ENCODE data around the gene TRAF2.
A peak's percentile ranks its signal among the peaks of the same experiment; 100 is the strongest.
"Not testable (repeated sequence)": the region's sequence is repeated elsewhere in the genome, so short reads cannot be mapped to it uniquely, and the experiment has no call there.

The TRAF2 gene

GRCh38 chr9:136885950-136886578 is at the start of gene TRAF2:
Gene TRAF2 (plus strand): TSS chr9:136886516. CDS start chr9:136898741, 12,225 bp downstream.
- DNase-seq, result peak; percentile 97

DNA sequence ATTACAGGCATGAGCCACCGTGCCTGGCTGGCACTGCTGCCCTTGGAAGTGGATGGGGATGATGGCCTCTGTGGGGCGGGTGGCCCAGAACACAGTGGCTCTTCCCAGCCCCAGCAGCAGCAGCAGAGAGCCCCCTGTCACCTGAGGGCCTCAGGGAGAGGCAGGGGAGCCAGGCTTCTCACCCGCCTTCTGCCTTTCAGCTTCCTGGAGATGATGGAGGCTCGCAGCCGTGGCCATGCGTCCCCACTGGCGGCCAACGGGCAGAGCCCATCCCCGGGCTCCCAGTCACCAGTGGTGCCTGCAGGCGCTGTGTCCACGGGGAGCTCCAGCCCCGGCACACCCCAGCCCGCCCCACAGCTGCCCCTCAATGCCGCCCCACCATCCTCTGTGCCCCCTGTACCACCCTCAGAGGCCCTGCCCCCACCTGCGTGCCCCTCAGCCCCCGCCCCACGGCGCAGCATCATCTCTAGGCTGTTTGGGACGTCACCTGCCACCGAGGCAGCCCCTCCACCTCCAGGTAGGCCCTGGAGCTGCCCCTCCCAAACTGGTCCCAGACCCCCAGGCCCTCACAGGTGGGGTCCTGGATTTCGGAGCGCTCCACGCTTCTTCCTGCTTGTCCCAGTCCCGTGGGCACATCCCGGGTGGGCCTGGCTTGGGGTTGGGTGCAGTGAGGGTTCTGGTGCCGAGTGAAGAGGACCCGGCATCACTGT is 49.0 kb upstream of the TRAF2 start:
- no peak for DNase-seq

GRCh38 chr9:136837856-136838277 is 48.4 kb upstream of the TRAF2 start:
- not testable (repeated sequence) for DNase-seq

DNA sequence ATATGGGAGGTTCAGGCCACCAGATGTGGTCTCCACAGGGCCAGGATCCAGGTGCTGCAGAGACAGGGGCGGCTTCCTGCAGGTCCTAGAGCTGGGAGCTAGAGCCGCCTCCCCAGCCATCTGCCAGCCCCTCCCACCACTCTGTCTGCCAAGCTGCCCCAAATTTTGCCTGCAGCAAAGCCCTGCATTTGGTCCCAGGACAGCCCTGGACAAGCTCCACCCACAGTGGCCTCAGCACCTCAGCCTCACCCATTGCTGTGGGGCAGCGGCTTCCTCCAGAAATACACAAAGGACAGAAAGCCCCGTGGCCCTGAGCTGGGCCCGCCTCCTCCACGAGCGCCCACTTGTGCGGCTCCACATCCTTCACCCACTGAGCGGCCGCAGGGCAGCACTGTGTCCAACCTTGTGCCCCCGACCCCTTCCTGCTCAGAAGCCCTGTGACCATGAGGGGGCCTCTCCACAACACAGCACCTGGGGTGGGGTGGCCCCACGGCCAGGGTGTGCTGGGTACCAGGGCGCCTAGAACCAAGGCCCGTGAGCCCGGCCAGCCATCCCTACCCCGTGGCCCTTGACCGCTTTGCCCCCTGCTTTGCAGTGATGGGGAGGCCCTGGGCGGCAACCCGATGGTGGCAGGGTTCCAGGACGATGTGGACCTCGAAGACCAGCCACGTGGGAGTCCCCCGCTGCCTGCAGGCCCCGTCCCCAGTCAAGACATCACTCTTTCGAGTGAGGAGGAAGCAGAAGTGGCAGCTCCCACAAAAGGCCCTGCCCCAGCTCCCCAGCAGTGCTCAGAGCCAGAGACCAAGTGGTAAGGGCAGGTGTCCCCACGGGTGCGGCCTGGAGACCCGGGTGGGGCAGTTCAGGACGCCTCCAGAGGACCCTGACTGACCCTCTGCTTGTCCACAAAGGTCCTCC is 47.7 kb upstream of the TRAF2 start:
- DNase-seq, result no peak

DNA sequence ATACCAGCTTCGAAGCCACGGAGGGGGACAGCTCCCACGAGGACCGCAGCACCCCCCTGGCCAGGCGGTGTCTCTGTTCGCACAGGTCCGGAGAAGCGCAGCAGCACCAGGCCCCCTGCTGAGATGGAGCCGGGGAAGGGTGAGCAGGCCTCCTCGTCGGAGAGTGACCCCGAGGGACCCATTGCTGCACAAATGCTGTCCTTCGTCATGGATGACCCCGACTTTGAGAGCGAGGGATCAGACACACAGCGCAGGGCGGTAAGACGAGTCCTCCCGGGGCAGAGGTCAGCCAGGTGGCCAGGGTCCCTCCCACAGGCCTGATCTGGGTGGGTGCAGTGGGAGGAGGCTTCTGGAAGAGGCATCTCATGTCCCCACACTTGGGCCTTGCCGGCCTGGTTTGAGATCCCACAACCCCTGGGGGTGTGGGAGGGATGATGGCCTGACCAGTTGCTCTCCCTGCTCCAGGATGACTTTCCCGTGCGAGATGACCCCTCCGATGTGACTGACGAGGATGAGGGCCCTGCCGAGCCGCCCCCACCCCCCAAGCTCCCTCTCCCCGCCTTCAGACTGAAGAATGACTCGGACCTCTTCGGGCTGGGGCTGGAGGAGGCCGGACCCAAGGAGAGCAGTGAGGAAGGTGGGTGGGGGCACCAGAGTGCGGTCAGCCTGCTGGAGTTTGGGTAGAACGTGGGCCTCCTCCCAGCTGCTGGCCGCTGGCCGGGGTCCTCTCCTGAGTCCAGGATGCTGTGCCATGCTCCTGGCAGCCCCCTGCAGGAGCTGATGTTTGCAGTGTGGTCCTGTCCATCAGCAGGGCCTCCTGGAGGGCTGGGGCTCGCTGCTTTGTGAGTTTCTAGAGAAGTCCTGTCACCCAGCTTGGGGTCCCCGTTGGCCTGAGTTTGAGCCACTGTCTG is 46.8 kb upstream of the TRAF2 start:
- DNase-seq, result no peak

GRCh38 chr9:136840140-136840876 is 46.0 kb upstream of the TRAF2 start:
- no peak for DNase-seq

GRCh38 chr9:136840877-136841645 is 45.3 kb upstream of the TRAF2 start:
- peak; percentile 62 for DNase-seq

DNA sequence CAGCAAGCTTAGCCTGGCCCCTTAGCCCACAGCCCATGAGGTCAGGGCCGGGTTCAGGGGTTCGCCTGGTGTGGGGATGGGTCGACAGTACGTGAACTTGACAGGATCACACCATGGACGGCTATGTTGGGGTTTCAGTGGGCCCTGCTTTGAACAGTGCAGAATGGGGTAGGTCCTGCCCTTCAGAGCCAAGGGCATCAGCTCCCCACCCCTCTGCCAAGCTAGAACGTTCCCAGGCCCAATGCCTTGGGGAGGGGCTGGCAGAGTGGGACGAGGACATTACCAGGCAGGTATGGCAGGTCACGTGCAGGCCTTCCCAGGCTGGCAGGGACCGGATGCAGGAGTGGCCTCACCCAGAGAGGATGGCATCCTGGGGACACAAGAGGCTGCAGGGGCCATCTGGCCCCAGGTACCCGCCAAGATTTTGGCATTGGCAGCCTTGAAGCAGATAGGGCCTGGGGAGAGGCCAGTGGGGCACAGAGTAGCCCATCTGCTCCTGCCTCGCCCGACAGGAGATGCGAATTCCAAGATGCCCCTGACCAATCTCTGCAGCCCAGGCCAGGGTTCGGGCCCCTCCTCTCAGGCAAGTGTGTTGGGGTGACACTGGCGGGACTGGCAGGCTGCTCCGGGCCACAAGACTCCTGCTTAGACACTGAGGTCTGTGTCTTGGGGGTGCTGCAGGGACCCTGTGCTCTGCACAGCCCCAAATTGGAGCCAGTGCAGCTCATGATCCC is 44.5 kb upstream of the TRAF2 start:
- not testable (repeated sequence) for DNase-seq

- DNase-seq, result not testable (repeated sequence)
Measured at GRCh38 chr9:136842380-136842948, 43.9 kb upstream of the TRAF2 start, which contains the start of gene AJM1. Gene AJM1 (plus strand): TSS chr9:136842478. CDS start chr9:136844415, 1,937 bp downstream.

- not testable (repeated sequence) for DNase-seq
Measured at GRCh38 chr9:136843159-136843800, 43.0 kb upstream of the TRAF2 start.

DNA sequence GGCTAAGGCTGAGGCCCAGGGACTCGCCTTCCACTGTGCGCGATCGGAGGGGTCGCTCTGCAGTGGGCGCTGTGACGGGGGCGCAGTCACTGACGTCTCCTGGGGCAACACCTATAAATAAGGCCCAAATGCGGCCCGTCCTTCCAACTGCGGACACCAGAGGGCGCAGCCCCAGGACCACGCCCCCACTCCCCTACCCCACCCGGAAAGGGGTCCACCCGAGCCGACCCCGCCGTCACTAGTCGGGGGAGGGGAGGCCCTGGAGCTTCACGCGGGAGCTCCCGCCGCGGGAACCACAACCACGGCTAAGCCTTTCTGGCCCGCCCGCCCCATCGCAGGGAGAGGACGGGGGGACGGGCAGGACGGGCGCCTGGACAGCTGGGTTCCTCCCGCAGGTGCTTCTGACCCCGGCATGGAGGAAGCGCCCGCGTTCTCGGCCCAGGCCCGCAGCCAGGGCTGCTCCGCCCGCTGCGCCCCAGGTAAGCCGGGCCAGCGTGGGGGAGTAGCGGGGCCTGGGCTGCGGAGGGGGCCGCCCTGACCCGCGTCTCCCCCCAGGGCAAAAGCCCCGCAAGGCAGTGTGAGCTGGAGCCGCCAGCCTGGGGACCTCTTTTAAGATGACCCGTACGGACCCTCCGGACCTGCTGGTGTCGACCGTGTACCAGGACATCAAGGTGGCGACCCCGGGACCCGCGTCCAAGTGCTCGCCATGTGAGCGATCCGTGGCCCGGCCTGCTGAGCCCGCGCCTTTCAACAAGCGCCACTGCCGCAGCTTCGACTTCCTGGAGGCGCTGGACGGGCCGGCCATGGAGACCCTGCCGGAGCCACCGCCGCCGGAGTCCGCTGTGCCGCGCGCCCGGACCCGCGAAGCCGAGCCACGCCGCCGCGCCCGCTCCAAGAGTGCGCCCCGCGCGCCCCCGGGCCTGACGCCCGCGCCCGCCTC is 42.2 kb upstream of the TRAF2 start:
- DNase-seq, result not testable (repeated sequence)

GRCh38 chr9:136844761-136845464 is 41.4 kb upstream of the TRAF2 start:
- no peak for DNase-seq

- DNase-seq, result no peak
Measured at GRCh38 chr9:136845465-136846260, 40.7 kb upstream of the TRAF2 start.

DNA sequence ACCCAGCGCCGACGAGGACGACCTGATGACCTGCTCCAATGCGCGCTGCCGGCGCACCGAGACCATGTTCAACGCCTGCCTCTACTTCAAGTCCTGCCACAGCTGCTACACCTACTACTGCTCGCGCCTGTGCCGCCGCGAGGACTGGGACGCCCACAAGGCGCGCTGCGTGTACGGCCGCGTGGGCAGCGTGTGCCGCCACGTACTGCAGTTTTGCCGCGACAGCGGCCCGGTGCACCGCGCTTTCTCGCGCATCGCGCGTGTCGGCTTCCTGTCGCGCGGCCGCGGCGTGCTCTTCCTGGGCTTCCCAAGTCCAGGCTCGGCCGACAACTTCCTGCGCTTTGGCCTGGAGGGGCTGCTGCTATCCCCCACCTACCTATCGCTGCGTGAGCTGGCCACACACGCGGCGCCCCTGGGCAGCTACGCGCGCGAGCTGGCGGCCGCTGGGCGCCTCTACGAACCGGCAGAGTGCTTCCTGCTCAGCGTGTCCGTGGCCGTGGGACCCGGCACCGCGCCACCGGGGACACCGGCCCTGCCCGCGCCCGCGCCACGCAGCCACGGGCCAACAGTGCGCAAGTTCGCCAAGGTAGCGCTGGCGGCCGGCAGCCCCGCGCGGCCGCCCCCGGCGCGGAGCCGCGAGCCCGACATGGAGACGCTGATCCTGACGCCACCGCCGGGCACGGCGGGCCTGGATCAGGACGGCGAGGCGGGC is 39.8 kb upstream of the TRAF2 start:
- DNase-seq, result no peak

DNA sequence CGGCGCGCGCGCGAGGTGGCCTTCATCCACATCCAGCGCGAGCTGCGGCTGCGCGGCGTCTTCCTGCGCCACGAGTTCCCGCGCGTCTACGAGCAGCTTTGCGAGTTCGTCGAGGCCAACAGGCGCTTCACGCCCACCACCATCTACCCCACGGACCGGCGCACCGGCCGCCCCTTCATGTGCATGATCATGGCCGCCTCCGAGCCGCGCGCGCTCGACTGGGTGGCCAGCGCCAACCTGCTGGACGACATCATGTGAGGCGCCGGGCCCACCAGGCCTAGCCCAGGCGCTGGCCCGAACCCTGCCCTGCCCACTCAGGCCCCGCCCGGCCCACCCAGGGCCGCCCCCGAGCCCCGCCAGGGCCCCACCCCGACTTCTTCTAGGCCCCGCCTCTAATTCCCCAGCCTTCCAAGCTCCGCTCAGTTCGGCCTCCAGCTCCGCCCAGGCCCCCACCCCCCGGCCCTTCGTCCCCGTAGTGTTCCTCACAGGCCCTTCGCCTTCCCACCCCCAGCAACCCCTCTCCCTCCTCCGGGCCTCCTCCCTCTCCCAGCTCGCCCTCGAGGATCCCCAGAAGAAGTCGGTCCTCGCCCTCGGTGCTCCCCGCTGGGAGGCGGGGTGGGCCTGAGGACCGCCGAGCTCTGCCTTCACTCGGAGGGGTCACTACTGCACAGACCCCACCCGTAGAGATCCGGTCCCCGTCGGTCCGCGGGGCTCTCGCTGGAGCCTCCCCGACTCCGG is 39.1 kb upstream of the TRAF2 start:
- DNase-seq, result no peak
